CD4-positive, alpha-beta T cell treated with Interleukin-10 for 1 hour (primary cell): Measurements from ENCODE around the gene SIVA1.

Source experiments
- DNase-seq: peaks from one replicate; pipeline ENCODE4 v3.0.0-alpha.2; 2020

The SIVA1 gene

GRCh38 chr14:104771918-104772706, 19.2 kb downstream of the SIVA1 start:
- no peak for DNase-seq

GRCh38 chr14:104772707-104773504, 20.0 kb downstream of the SIVA1 start:
- DNase-seq, result no peak

GRCh38 chr14:104773505-104774452, 20.8 kb downstream of the SIVA1 start:
- no peak for DNase-seq

GRCh38 chr14:104774453-104775072, 21.6 kb downstream of the SIVA1 start:
- no peak for DNase-seq

DNA sequence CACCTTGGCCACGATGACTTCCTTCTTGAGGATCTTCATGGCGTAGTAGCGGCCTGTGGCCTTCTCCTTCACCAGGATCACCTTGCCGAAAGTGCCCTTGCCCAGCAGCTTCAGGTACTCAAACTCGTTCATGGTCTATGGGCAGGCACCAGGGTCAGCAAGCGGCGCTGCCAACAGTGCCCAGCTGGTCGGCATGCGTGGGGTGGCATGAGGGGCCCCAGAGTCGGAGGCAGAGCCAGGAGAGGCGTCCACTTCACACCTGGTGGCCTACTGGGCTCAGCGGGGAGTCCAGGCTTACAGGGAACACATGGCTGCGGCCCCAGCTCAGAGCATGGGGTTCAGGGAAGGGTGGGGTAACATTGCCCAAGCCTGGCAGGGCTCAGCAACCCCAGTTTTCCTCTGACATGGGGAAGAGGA, 22.1 kb downstream of the SIVA1 start:
- no peak for DNase-seq

GRCh38 chr14:104776481-104776880, 23.5 kb downstream of the SIVA1 start:
- DNase-seq, result no peak

DNA sequence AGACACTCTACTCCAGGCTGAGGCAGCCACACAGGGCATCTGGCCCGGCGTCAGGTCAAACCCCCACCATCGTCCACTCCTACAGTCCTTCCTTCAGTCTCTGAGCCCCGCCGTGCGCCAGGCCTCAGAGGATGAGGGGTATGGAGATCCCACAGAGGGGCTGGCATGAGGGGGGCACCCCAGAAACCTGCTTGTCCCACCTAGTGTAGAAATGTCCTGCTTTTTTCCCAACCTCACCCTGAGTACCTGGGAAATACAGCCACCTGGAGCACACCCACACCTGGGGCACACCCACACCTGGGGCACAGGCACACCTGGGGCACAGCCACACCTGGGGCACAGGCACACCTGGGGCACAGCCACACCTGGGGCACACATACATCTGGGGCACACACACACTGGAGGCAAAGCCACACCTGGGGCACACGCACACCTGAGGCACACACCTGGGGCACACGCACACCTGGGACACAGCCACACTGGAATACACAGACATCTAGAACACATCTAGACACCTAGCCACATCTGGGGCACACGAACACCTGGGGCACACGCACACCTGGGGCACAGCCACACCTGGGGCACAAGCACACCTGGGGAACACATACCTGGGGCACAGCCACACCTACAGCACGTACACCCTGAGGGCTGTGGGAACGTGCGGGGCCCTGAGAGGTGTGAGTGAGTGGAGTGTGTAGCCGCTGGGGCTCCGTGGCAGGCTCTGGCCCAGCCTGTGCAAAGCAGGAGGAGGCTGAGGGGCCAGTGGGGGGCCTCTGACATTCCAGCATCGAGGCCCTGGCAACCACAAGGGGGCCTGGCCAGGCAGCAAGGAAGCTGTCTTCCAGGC, 24.2 kb downstream of the SIVA1 start:
- no peak for DNase-seq

- DNase-seq, result no peak
Observed at GRCh38 chr14:104777808-104778249, 24.9 kb downstream of the SIVA1 start.

DNA sequence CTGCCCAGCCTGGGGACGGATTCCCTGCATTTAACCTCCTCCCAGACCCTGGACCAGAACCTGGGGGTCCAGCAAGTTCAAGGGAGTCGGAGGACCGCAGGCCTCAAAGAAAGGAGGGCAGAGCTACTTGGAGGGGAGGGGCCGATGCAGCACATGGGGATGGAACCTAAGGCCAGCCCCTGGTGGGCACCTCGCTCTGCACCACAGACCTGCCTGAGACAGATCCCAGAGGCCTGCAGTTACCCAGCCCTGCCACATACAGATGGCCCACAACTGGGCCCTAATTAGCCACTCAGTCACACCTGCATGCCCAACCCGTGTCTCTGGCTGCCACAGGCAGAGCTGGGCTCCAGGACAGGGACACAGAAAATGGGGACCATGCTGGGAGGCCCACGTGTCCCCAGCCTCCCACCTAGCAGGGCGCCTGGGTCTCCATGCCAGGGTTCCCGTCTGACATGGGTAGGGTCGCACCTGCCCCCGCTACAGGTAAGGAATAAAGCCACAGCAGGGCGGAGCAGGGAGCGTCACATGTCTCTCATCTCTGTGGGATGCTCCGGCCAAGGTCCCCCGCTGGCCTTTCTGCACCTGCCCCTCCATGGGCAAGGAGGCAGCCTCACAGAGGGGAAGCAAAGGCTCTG, 25.9 kb downstream of the SIVA1 start:
- no peak for DNase-seq

GRCh38 chr14:104779776-104780512, 27.0 kb downstream of the SIVA1 start:
- DNase-seq, result no peak

DNA sequence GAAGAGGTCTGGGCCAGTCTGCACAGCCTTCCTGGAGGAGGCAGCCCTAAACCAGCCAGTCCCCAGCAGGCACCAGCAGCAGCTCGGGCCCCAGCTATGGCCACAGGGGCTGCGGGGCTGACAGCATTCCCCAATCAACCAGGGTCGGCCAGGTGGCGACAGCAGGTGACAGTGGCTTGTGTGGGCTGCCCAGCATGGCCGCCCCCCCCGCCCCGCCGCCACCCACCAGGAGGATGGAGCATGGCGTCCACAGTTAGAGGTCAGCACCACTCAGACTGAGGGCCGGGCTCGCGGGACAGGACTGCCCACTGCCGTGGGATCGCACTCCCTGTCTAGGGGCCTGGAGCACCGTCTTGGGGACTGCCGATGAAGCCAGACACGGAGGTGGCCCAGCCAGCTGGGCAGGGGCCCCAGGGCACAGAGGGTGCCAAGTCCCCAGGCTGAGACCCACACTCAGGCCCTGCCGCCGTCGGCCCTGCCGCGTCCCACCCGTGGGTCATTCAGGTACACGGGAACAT, 27.6 kb downstream of the SIVA1 start:
- no peak for DNase-seq

GRCh38 chr14:104781271-104782077, 28.5 kb downstream of the SIVA1 start:
- no peak for DNase-seq

GRCh38 chr14:104782086-104782807, 29.3 kb downstream of the SIVA1 start:
- no peak for DNase-seq

- DNase-seq, result no peak
Observed at GRCh38 chr14:104782808-104783139, 29.8 kb downstream of the SIVA1 start.

GRCh38 chr14:104783484-104784217, 30.7 kb downstream of the SIVA1 start:
- no peak for DNase-seq

DNA sequence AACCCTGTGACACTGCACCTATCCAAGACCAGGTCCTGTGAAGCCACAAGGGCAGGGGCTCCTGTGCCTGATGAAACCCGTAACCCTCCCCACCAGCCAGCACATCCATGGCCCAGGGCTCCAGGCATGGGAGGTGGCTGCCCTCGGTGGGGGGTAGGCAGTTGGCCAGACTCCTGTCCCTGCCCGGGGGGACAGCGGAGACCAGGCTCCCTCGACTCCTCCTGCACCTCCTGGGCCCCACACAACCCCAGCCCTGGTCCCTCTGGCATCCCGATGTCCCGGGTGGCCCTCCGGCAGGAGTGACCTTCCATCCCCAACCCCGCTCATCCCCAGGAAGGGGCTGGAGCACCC, 31.2 kb downstream of the SIVA1 start:
- no peak for DNase-seq

DNA sequence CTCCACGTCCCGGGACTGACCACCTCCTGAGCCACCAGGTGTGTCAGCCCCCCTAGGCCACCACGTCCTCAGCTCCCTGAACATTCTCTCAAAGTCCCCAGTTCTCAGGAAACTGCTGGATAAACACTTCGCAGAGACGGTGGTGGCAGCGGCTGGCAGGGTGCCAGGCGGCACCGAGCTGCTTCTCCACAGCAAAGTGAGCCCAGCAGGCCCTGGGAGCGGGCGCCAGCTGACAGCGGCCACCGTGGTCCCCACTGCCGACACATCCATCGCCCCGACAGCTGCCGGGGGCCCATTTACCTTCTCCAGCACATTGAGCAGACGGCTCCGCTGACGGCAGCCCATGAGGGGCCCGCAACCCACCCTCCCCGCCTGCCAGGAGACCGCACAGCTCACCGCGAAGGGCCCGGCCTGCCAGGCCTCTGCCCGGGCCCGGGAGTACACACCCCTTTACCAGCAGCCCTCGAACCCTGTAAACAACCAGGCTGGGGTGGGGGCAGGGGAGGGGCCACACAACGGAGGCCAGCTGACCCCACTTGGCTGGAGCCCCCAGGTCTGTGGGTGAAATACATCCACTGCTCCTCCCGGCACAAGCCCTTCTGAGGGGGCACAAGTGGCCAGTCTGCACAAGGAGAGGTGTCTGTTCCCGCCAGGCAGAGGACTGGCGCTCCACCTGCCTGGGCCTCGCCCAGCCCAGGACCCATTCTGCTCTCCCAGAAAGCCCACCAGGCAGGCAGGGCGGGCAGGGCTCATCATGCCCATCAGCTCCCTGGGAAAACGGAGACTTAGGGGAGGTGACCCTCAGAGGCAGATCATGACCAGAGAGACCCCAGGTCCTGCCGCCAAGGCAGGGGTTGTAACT, 32.1 kb downstream of the SIVA1 start:
- no peak for DNase-seq
